Right hindlimb (tissue), 1 donor: ENCODE data around the gene STAMBPL1.
"Not testable (repeated sequence)": the region's sequence is repeated elsewhere in the genome, so short reads cannot be mapped to it uniquely, and the experiment has no call there.

Source experiments
- DNase-seq: peaks from one replicate; pipeline ENCODE4 v3.0.0-alpha.2; 2018

STAMBPL1 gene

GRCh38 chr10:88858491-88858890 is 21.6 kb upstream of the STAMBPL1 start:
- no peak for DNase-seq

- DNase-seq, result no peak
These were observed 19.0 kb upstream of the STAMBPL1 start for GRCh38 chr10:88861036-88861435.

- DNase-seq, result no peak
These were observed 14.7 kb upstream of the STAMBPL1 start for GRCh38 chr10:88865281-88865876.

DNA sequence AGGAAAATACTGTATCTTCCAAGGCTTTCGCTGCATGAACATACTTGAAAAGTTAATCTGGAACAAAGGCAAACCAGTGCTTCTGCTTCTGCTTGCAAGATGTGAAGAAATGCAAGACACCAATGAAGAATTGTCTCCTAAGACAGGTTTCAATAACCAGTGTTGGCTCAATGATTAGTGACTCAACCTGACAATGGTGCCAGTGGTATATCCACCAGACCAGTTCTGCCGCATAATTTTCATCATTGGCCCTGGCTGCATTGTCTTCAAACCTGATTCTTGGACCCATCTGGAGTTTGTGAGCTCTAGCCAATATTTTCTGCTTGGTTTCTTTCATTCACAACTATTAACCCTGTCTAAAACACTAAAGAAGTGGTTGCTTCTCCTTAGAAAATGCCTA is 13.6 kb upstream of the STAMBPL1 start:
- no peak for DNase-seq

- no peak for DNase-seq
These were observed 10.0 kb upstream of the STAMBPL1 start for GRCh38 chr10:88870089-88870488.

GRCh38 chr10:88873757-88874156 is 6.3 kb upstream of the STAMBPL1 start:
- DNase-seq, result no peak

DNA sequence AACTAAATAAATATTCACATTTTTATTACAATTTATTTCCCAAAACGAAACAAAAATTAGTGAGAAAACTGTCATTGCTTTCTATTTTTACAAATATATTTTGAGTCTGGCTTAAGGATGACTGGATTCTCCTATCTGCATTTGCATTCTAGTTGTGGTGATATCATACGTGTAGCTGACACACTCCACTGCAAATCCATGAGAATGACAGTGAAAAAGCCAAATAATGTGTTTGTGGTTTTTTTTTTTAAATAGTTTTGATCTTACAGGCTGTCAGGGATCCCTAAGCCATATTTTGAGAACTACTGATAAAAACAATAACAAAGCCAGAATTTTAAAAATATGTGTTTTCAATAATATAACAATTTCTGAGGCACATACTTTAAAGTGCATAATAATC is 5.8 kb upstream of the STAMBPL1 start:
- no peak for DNase-seq

DNA sequence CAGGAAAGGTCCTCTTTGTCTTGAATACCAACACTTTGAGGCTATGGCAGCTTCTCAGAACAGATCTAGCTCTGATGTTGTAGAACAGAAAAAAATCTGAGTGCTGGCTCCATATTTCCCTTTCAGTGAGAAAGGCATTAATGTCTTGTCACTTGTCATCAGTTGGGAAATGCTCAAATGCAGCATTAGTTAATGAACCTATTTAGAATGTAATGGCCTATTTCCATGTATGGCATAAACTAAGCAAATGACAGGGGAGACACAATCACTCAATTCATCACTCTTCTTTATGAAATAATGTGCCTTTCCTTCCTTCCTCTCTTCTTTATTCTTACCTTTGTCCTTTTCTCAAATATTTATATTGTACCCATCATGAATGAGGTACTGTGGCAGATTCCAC is 5.0 kb upstream of the STAMBPL1 start:
- no peak for DNase-seq

DNA sequence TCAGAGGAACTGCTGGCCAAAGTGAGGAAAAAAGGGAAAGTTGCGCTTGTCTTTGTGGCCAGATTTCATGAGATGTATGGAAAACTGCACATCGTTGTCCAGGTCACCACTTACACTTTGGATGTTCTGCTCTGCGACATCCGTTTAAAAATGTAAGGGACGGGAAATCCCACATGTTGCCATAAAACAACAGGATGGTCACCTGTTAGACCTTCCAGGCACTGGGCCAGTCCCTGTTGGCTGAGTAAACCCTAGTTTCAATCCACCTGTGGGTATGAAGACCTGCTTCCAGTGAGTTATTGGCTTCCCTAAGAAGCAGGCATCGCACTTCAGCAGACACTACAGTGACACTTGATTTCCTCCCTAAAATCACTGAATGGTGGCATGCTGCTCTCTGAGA is 2.7 kb upstream of the STAMBPL1 start:
- no peak for DNase-seq

GRCh38 chr10:88880282-88881076 is 434 bp downstream of the STAMBPL1 start:
- DNase-seq, result peak; percentile 89

DNA sequence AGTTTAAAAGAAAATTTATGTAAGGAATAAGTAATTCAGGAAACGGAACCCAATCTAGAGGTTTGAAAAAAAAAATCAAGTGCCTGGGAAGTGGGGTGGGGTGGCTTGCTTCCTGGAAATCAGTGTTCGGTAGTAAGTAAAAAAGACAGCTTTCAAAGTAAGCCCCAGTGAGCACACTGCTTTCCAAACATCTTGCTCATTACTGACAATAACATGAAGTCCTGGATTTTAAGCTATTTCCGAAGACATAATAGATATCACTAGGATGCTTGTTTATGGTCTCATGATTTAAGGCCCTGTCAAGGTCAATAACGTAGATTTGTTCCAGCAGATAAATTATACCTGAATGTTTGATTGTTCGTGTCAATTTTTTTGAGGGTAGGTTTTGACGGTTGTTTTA is 1.3 kb downstream of the STAMBPL1 start:
- no peak for DNase-seq

DNA sequence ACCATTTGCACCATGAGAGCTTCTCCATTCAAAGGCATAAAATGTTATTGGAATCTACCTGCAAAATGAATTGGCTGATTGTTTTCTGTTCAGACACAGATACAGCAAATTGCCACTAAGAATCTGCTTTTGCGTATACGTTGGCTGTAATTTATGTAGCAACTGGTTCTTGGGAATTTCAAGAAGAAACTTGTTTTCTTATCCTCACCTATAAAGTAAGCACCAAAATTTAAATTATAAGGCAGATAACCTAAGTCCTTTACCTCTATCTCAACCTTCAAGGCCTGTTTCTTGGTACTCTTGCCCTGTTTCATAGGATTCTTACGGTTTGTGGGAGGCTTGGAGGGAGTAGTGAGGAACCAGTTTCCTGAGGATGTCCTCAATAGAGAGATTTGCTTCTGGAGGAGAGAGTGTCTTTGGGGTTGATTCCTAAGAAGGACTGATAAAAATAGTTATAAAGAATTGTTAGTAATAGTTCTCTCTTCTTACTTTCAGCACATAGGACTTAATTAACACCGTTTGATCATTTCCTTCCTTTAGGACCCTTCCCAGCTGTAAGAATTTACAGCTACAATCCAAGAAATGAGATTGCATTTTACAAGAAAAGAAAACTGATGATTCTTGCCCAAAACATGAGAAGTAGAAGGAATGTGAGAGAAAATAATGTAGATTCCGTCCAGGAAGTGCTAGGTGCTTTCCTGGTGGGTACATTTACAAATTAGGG is 2.0 kb downstream of the STAMBPL1 start:
- DNase-seq, result no peak

DNA sequence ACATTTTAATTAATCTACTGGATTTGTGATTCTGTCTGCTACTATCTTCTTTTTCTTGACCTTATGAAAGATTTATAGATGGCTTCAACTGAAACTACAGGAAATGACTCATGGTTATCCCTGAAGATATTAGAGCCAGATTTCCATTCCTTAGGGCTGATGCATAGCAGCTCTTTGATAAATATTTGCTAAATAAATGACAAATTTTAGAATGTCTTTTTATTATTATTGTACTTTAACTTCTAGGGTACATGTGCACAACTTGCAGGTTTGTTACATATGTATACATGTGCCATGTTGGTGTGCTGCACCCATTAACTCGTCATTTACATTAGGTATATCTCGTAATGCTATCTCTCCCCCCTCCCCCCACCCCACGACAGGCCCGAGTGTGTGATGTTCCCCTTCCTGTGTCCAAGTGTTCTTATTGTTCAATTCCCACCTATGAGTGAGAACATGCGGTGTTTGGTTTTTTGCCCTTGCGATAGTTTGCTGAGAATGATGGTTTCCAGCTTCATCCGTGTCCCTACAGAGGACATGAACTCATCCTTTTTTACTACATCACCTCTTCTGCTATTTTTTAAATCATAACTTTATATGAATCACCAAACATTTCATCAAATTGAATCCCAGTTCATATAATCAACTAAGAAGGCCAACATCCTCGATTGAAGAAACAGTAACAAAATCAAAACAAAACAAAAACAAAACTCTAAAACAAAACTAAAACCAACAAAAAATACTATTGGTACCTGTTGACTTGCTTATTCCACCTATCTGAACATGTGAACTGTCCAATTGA is 2.8 kb downstream of the STAMBPL1 start:
- DNase-seq, result not testable (repeated sequence)

DNA sequence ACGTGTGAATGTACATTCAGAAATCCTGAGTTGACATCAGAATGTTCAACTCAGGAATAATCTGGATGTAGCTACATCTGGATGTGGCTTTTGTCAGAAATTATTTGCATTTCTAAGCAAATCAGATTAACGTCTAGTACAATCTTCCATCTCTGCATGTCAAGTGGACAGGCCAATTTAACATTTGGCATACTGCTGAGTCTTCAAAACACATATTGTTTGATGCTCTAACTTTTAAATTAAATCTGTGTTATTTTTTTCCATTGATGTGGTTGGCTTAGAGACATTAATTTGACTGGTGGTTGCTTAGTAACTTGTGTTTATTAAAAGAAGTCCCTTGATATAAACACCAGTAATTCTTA is 3.4 kb downstream of the STAMBPL1 start:
- no peak for DNase-seq

- DNase-seq, result no peak
These were observed 6.5 kb downstream of the STAMBPL1 start for GRCh38 chr10:88886557-88886956.

DNA sequence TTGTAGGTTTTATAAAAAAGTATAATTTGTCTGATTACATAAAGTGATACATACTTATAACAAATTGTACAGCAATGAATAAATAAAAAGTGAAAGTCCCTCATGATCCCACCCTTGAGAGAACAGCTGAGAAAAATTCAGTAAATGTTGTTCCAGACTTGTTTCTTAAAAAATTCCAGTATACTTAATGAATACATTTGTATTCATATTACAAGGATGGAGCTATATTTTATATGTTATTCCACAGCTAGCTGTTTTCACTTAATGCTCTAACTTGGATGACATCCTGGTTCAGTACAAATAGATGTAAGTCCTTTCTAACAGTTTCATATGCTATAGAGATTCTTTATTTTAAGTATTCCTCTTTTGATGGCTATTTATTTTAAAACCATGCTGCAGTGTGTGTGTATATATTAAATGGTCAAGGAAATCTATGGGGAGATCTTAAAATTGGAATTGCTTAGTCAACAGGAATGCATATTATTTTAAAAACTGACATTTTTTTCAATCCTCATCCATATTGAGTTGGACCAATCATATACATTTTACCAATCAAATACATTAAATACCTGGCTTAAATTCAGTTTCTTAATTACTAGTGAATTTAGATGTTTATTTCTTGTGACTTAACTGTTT is 8.9 kb downstream of the STAMBPL1 start:
- no peak for DNase-seq

GRCh38 chr10:88889559-88890337 is 9.7 kb downstream of the STAMBPL1 start:
- DNase-seq, result no peak

- DNase-seq, result no peak
These were observed 10.8 kb downstream of the STAMBPL1 start for GRCh38 chr10:88890681-88891381.

- no peak for DNase-seq
These were observed 12.3 kb downstream of the STAMBPL1 start for GRCh38 chr10:88892222-88892967.

GRCh38 chr10:88893611-88894010 is 13.6 kb downstream of the STAMBPL1 start:
- no peak for DNase-seq

DNA sequence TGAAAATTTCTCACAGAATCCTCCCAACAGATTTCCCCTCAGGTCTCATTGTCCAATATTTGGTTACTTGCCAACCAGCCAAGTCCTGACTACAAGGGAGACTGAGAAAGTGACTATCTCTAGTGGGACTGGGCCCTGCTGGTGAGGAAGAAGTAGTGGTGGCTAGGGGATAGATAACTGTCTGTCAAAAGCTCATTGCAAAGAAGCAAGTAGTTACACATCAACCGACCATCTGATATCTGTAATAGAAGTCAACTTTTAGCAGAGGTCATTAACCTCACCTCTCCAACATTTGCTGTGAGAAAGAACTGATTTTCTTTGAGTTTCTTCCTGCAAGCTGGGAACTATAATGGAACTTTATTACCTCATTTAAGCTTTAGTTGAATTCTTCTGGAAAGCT is 15.2 kb downstream of the STAMBPL1 start:
- DNase-seq, result no peak
